DMS79 treated with DMSO at 0.1 percent for 48 hours (cell line): ENCODE results near the gene HOXA5.
A peak's percentile ranks its signal among the peaks of the same experiment; 100 is the strongest.

Experiments used
- DNase-seq: peaks from one replicate; lab custom pipeline; 2025; lab: John Stamatoyannopoulos, UW

The HOXA5 gene

DNA sequence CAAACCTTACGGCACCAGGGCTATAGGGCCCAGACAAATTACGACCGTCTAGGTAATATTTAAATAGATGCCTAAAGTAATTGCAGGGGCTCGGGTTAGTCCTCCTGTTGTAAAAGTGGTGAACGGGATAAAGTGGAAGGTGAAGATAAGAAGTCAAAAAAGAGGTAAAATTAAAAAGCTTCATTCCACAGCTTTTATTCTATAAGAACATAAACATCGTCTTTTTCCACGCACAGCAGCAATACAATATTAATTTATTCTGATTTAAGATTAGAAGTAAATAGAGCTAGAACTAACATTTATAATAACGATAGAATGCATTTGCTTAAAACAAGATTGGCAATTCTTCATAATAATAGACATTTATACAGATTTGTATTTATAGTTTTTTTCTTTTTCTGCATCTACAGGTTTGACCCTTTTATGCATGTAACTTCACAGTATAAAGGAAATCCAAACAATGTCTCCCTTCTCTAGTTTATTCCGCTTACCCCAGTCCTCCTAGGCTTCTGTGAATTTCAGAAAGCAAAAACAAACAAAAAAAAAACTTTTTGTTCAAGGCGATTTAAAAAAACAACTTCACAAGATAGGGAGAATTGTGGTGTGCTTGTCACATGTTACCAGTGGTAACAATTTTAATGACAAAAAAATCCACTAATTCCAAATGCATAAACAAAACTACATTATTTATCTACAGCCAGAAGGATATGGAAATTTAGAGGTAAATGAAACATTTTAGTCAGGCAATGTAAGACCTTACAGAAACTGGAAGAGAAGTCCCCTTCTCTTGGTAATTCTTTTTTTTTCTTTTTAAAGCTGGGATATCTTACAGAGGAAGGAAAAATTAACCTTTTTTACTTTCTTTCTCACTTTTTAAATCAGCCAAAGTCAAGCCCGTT is 27.2 kb upstream of the HOXA5 start:
- DNase-seq, result peak; percentile 74

DNA sequence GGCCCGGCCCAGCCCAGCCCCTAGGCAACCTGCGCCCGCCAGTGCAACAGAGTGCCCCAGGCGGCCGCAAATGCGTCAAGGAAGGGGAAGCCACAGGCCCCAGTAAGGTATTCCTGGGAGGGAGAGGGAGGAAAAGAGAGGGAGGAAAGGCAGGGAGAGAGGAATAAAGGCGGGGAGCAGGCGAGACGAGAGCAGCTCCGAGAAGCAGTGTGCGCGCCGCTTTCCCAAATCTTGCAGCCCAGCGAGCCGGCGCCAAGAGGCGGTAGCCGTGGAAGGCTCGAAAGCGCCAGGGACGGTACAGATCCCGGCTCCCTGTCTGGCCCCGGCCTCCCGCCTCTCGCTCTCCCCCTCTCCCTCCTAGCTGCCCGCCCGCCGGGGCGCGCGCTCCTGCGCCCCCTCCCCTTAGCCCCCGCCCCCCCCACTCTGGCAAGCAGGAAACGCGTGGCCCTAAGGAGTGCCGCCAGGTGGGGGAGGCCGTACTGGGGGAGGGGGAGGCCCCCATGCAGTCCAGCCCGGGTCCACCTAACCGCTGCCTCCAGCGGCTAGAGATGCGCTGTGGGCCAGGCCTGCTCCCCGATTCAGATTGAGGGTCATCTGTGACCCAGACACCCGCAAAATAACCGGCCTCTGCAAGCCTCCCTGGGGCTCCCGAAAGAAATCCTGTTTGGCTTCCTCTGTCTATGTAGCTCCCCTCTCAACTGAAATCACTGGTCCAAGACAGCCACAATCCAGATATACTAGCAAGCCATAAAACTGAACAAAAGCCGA is 26.4 kb upstream of the HOXA5 start:
- DNase-seq, result peak; percentile 74

DNA sequence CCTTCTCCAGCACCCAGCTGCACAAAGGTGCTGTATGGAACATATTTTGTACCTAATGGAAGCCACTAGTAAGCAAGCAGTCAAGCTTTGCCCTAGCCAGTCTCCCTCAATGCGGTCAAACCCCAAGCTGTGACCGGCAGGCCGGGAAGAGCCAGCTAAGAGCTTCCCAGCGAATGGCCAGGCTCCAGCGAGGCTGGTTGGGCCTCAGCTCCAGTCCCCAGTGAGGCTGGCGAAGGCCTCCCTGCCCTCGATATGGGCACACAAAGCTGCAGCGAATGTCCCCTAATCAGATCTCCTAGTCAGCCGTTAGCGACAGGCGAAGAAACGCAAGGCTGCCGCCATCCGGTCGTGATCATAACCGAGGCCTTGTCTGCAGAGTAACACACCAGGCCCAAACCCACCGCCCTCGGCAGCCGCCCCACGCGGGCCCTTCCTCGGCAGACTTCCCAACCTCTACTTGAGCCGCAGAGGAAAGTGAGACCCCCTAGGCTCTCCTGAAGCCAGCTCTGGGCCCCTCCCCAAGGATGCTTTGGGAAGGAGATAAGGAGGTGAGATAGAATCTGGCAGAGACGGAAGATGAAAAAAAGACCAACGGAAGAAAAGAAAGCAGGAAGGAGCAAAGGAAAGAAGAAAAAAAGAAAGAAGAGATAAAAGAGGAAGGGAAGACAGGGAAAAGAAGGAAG is 24.9 kb upstream of the HOXA5 start:
- DNase-seq, result peak; percentile 75

DNA sequence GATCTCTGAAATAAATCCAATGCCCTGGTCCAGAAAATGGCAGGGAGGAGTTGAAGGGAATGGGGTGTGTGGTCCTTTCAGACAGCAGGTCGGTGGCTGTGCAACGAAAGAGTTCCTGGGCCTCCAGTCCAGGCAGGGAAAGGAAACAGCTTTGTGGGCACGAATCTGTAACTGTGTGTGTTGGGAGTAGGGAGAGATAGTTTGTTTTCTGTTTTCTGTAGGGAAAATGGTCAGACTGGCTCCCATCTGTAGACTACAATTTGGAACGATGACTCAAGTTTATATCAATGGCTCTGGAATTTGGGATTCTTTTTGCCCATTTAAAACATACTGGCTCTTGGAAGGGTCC is 24.4 kb upstream of the HOXA5 start:
- DNase-seq, result no peak

DNA sequence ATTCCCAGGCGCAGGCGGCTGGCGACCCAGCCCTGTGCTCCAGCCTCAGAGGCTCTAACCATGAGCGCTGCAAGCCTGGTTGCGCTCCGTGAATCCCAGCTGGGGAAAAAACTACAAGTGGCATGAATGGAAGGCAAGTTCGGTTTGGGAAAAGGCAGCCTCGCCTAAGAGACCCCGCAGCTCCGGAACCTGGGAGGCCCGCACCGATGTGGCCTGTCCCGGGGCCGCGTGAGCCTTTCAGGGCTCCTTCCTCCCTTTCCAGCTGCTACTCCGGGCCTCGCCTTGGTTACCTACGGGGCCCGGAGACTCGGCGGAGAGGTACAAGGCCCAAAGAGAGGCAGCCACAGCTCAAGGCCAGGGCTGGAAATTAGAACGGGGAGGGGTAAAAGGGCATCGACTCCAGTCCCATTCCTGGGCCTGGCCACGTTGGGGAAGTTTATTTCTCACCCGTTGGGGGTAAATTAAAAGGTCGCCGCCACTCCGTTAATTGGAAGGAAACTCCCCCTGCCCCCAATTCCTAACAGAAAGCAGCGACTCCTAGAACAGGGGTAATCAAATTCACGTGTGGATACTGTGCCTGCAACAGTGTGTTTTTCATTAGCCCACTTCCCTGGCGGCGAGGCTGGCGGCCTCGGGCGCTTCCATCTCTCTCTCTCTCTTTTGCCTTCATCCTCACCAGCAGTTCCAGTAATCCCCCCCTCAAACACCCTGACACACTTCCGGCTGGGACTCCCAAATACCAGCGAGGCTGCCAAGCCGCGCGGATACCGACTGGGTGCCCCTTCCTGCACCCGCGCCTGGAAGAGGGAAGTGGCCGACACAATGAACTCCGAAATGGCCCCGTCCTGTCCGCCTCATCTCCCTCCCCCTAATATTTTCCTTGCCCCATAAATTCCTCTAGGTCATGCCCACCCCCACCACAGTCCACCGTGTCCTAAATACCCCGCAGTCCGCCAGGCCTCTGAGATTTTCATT is 23.3 kb upstream of the HOXA5 start:
- DNase-seq, result no peak

DNA sequence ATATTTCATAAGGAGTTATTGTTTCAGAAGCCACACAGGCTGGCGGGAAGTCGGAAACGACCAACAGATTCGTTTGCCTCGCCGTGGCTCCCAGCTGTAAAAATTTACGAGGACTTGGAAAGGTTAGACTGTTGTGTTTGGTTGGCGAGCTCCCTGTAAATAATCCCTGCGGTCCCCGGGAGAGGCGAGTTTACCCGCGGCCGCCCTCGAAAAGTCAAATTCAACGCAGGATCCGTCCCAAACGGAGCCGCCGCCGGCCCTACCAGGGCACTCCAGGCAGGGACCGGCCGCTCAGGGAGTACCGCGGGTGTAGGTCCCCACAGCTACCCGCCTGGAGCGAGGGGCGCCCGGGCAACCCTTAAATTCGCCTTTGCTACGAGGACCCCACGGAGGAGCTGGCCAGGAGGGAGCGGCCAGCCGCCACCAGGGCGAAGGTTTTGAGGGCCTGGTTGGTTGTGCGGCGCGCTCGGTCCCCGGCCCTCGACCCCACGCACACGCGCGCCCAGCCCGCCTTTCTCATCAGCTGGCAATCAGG is 22.6 kb upstream of the HOXA5 start:
- no peak for DNase-seq

DNA sequence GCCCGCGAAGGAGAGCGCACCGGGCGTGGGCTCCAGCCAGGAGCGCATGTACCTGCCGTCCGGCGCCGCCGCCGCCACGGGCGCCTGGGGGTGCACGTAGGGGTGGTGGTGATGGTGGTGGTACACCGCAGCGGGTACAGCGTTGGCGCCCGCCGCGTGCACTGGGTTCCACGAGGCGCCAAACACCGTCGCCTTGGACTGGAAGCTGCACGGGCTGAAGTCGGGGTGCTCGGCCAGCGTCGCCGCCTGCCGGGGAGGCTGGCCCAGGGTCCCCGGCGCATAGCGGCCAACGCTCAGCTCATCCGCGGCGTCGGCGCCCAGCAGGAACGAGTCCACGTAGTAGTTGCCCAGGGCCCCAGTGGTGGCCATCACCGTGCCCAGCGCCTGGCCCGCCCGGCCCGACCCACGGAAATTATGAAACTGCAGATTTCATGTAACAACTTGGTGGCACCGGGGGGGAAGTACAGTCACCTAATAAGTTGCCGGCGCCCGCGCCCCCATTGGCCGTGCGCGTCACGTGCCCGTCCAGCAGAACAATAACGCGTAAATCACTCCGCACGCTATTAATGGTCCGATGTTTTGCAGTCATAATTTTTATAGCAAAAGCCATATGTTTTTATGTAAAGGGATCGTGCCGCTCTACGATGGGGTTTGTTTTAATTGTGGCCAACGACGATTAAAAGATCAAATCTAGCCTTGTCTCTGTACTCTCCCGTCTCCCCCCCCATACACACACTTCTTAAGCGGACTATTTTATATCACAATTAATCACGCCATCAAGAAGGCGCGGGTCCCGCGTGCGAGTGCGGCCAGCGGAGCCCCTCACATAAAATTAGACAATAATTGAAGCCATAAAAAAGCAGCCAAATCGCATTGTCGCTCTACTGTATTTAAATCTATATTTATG is 21.9 kb upstream of the HOXA5 start, which contains the start of gene HOXA9:
TSS of gene HOXA9 (minus strand) at position 449 of the 907 bp plus-strand sequence. CDS start at position 369, 80 bp downstream.
- no peak for DNase-seq

DNA sequence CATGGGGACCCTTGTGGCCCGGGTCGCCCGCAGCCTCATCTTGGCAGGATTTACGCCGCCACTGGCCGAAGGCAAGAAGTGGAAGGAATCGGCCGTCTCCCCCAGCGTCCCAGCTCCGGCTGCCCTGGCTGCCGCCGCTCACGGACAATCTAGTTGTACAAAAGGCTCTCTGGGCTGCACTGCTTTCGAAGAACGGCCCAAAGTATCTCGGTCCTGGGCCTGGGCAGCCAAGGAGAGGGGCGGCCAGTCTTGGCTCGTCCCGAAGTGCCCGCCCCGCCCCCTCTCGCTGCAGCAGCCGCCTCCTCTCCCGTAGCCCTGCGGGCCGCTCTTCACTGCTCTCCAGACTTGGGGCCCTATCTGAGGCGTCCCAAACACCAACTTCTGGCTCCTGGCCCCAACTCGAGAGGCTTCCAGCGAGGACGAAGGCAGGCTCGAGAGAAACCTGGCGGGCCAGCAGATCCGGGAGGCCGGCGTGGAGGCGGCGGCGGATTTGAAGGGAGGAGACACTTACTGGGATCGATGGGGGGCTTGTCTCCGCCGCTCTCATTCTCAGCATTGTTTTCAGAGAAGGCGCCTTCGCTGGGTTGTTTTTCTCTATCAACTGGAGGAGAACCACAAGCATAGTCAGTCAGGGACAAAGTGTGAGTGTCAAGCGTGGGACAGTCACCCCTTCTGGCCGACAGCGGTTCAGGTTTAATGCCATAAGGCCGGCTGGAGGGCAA is 21.0 kb upstream of the HOXA5 start:
- DNase-seq, result no peak

DNA sequence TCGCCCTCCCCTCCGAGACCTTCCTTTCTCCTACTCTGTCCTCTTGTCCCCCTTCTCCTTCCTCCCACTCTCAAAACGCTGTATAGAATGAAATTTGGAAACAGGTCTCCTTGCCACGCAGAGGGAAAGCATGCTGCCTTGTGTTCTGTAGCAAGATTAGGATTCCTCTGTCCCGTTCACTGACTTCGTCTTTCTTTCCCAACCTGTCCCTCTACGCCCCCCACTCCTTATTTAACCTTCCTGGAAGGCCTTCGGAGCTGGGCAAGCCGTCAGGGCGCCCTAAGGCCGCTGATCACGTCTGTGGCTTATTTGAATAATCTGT is 20.5 kb upstream of the HOXA5 start:
- DNase-seq, result no peak

DNA sequence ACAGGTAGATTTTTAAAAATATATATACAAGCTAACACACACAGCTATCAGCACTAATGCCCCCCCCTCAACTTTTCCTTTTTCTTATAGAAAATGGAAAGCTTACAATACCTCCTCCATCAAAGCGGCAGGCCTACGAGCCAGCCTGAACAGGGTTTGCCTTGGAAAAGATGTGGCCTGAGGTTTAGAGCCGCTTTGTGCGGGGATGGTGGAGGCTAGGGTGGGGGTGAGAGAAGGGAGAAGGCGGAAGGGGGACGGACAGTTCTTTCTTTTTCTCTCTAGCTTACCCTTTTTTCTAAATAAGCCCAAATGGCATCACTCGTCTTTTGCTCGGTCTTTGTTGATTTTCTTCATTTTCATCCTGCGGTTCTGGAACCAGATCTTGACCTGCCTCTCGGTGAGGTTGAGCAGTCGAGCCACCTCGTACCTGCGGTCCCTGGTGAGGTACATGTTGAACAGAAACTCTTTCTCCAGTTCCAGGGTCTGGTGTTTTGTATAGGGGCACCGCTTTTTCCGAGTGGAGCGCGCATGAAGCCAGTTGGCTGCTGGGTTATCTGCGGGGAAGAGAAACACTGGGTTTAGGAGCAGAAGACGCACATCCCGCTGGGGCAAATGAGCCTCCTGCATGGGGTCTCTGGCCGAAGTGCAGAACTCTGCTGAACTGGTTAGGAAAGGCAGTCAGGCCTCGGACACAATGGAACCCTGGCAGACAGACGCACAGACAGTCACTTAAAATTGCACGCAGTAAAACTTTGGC is 20.0 kb upstream of the HOXA5 start:
- no peak for DNase-seq

DNA sequence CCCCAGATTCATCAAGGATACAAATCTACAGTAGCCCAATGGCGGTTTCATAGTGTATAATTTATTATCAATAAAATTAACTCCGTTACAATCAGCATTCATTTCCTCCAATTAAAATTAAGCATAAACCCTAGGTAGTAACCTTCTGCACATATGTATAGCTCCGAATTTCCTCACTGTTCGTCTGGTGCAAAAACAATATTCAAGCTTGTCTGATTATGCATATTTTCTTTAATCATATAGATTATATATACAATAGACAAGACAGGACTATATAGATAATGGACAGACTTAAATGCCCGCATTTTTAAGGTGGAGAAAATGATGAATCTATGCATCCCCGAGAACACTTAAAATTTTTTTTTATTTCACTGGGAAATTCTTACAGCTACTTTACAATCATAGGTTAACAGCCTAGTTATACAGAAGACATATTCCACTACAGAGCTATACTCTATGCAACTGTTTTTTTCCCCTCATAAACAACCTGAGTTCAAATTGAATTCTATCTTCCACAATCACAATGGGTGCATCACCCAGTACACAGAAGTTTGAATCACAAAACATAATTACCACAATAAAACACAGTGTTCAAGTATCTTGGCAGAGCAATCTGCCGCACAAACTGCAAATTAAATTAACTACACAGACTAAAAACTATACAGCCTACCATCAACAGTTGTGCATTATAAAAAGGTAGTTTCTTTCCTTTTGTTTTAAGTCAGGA is 19.2 kb upstream of the HOXA5 start:
- no peak for DNase-seq

DNA sequence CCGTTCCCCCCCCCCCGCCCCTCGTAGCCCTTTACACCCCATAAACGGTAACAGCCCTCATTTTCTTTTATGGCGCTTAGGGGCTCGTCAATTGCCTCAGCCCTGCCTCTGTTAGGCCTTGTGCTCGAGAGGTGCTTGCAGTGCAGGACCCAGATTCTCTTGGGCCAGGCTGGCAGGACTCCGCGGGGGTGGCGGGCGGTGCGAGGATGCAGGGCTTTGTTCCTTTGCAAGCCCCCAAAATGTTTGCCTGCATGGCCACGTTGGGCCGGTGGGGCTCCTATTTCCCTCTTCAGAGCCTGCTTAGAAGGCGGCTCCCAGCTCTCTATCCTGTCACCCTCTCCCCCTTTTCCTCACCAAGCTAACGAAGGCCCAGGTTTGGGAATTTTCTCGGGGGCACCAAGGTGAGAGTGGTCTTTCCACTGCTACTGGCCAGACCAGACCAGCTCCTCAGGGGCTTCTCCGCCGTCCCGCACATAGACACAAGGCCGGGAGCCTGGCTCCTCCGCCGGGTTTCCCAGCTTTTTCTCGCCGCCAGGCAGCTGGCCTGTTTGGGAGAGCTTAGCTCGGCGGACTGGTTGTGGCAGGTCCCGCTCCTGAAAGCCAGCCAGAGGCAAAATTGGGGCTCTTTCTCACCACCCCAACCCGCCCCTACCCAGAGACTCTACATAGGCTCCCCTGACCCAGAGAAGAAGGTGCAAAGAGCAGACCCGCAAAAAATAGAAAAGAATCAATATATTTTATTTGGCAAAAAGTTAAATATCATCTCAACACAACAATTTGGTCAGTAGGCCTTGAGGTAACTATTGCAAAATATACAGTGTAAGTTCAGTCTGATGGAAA is 18.5 kb upstream of the HOXA5 start:
- no peak for DNase-seq

DNA sequence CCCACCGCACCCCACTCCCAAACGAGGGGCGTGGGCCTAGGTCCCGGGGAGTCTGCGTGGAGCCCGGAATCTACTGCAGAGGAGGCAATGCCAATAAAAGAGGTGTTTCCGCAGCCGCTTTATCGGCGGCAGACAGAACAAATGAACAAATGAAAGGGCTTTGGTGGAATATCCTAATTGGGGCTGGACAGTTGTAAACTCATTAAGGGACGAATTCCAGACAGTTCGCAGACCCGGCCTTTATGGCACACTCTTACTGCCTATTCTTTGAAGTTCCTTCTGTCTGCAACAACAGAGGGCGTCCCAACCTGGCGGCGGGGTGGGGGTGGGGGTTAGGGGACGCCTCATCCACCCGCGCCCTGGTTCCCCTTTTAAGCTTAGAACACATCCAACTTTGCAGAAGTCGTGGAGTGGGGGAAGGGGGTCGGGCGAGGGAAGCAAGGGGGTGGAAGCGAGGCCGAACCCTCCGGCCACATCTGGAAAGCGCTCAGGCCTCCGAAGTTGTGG is 17.8 kb upstream of the HOXA5 start:
- no peak for DNase-seq

DNA sequence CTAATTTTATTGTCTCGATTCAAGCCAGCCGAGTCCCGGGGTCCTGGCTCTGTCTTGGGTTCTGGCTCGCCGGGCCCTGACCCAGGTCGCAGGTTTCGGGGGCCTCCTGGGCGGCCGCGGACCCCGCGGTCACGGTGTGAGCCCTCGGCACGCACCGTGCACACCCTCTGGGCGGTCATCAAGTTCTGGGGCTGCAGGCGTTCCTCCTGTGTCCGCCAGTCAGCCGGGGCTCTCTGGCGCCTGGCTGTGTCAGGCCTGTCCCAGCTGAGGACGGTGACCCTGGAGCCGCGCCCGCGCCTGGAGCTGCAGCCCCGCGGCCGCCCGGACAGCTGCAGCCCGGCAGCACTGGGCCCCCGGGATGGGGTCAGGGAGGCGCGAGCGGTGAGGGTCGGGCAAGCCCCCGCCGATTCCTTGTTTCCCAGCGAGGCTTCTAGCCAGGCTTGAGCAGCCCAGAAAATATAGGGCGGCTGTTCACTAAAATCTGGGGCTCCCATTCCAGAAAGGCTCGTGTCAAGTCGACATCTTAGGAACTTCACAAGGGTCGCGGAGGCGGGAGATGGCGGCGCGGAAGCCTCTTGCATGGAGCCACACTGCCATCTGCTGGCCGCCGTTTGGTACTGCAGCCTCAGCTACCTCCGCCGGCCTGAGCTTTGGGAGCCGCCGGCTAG is 17.2 kb upstream of the HOXA5 start:
- peak; percentile 74 for DNase-seq

DNA sequence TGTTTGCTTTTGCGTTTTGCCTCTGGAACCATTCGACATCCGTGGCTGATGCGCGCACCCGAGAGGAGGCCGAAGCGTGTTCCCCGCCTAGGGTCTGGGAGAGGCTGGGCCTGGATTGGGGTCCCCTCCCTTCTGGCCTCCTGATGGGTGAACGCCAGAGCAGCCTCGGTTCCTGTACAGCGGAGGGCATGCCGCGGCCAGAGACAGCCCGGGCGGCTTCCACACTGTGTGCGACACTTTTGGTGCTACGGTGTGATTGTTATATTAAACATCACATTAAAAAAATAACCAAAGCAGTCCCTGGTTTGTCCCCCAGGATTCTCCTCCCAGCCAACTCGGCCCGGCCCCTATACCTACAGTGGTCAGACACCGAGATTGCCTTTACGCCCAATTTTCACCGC is 16.7 kb upstream of the HOXA5 start:
- DNase-seq, result no peak
